GM18505 (cell line): ENCODE results near the gene PTPRN2.
"Not testable (repeated sequence)": the region's sequence is repeated elsewhere in the genome, so short reads cannot be mapped to it uniquely, and the experiment has no call there.

ENCODE experiments used
- ATAC-seq: cut with Tn5 transposase; IDR thresholded peaks from one replicate; pipeline ENCODE4 v1.9.1; 2021; ENCODE audit not compliant: unreplicated experiment
- POLR2A ChIP-seq: IDR thresholded peaks from 4 replicates; pipeline ENCODE4 v1.6.1; 2011; ENCODE audit warnings: borderline replicate concordance; ENCODE audit not compliant: insufficient read depth, insufficient read length; ENCODE audit errors: extremely low read depth

Gene PTPRN2

GRCh38 chr7:158356454-158356853 lies 231.2 kb downstream of the PTPRN2 start:
- ATAC-seq = no peak
- no peak for TF ChIP-seq POLR2A

GRCh38 chr7:158355456-158356065 lies 232.1 kb downstream of the PTPRN2 start:
- TF ChIP-seq POLR2A = no peak

GRCh38 chr7:158354861-158355260 lies 232.8 kb downstream of the PTPRN2 start:
- no peak for ATAC-seq
- no peak for TF ChIP-seq POLR2A

More at GRCh38 chr7:158355456-158356065, 232.1 kb downstream of the PTPRN2 start:
- no peak for ATAC-seq

- no peak for TF ChIP-seq POLR2A
- no peak for ATAC-seq
These were observed 233.7 kb downstream of the PTPRN2 start for GRCh38 chr7:158353606-158354570.

- not testable (repeated sequence) for ATAC-seq
These were observed 235.5 kb downstream of the PTPRN2 start for GRCh38 chr7:158351899-158352729.

- ATAC-seq = no peak
- no peak for TF ChIP-seq POLR2A
These were observed 236.1 kb downstream of the PTPRN2 start for GRCh38 chr7:158351481-158351880.

- TF ChIP-seq POLR2A = no peak
- ATAC-seq = no peak
These were observed 236.6 kb downstream of the PTPRN2 start for GRCh38 chr7:158351051-158351450.

- TF ChIP-seq POLR2A = no peak
- ATAC-seq = no peak
These were observed 237.3 kb downstream of the PTPRN2 start for GRCh38 chr7:158350166-158350900.

- no peak for TF ChIP-seq POLR2A
- no peak for ATAC-seq
These were observed 239.2 kb downstream of the PTPRN2 start for GRCh38 chr7:158348446-158348845.

GRCh38 chr7:158348039-158348438 lies 239.6 kb downstream of the PTPRN2 start:
- not testable (repeated sequence) for ATAC-seq

- TF ChIP-seq POLR2A = no peak
- ATAC-seq = no peak
These were observed 241.9 kb downstream of the PTPRN2 start for GRCh38 chr7:158345731-158346130.

GRCh38 chr7:158344706-158345300 lies 242.8 kb downstream of the PTPRN2 start:
- no peak for TF ChIP-seq POLR2A
- no peak for ATAC-seq
